Measurements from ENCODE around the gene PIM2. TPM values are rescaled to one million over a fixed set of nuclear protein-coding genes. Genes with fewer than 3 reads are reported as not detected.
A peak's percentile ranks its signal among the peaks of the same experiment; 100 is the strongest.

PIM2 gene
- total RNA-seq, 1 experiment from 2014 or later, result 4.4 TPM

GRCh38 chrX:48958635-48959094, 39.8 kb upstream of the PIM2 start:
- Histone ChIP-seq H3K4me3 (peak overlapping the region; percentile 55), H2AFZ (no peak overlapping the region), H3K9me2 (ENCODE audit: insufficient read depth) (no peaks in the 10 kb centered on the region), H4K20me1 (ENCODE audit: insufficient read depth) (no peaks in the 10 kb centered on the region), H3K9me3 (ENCODE audit: insufficient read depth, low read depth) (no peaks in the 10 kb centered on the region), H3K79me2 (ENCODE audit: low read depth) (peaks cover 22% of the 10 kb centered on the region; the same call in 1 of the 2 replicates), H3K27ac (peak overlapping the region; percentile 73), H3K36me3 (ENCODE audit: low read depth) (no peaks in the 10 kb centered on the region), H3K4me2 (peak overlapping the region; percentile 77), H3F3A (ENCODE audit: insufficient read depth, low read depth) (no peaks in the 10 kb centered on the region), H3K27me3 (ENCODE audit: insufficient read depth, low read depth) (no peaks in the 10 kb centered on the region), H3K4me1 (replicated peaks; ENCODE audit: insufficient read depth) (no peaks in the 10 kb centered on the region; the same call in 1 of the 2 replicates)
- intact Hi-C loops (cut with micrococcal nuclease; ENCODE audit: unreplicated experiment), result loop anchor here (5.0 kb wide), 2 partner anchors 84 to 99 kb away; partner anchors contain the start of genes CCDC120 and TFE3
- ChIA-PET POLR2A (ENCODE audit: unreplicated experiment) (interaction anchor here (0.6 to 1.0 kb wide), 4 partner anchors 16 to 282 kb away, joined by 3 to 5 read pairs (median 4); partner anchors contain the start of gene TFE3), CTCF (no interaction called here)
- BruUV-seq (replicated peaks), result no TSS peak
- DNase-seq, result peak; percentile 35 to 42
- no peak for TF ChIP-seq CTCF (conservative IDR thresholded peaks at IDR 0.05)
- TF ChIP-seq EZH2 (IDR thresholded peaks at IDR 0.05; ENCODE audit: low read depth), result no peak

GRCh38 chrX:48957827-48958634, 39.2 kb upstream of the PIM2 start:
- intact Hi-C loops (cut with micrococcal nuclease; ENCODE audit: unreplicated experiment), result loop anchor here (5.0 kb wide), 2 partner anchors 84 to 99 kb away; partner anchors contain the start of genes CCDC120 and TFE3
- Histone ChIP-seq H3K27ac (peak overlapping the region; percentile 77), H3K36me3 (ENCODE audit: low read depth) (no peaks in the 10 kb centered on the region), H3K4me1 (replicated peaks; ENCODE audit: insufficient read depth) (no peaks in the 10 kb centered on the region; the same call in 1 of the 2 replicates), H4K20me1 (ENCODE audit: insufficient read depth) (no peaks in the 10 kb centered on the region), H3K4me2 (peak overlapping the region; percentile 34; the same call in 1 of the 2 replicates), H3K9me3 (ENCODE audit: insufficient read depth, low read depth) (no peaks in the 10 kb centered on the region), H3K79me2 (ENCODE audit: low read depth) (peaks cover 22% of the 10 kb centered on the region; the same call in 1 of the 2 replicates), H3F3A (ENCODE audit: insufficient read depth, low read depth) (no peaks in the 10 kb centered on the region), H3K4me3 (peak overlapping the region; percentile 55; the same call in 1 of the 2 replicates), H2AFZ (no peak overlapping the region), H3K9me2 (ENCODE audit: insufficient read depth) (no peaks in the 10 kb centered on the region), H3K27me3 (ENCODE audit: insufficient read depth, low read depth) (no peaks in the 10 kb centered on the region)
- BruUV-seq (replicated peaks), result TSS peak; percentile 66
- no peak for TF ChIP-seq CTCF (conservative IDR thresholded peaks at IDR 0.05)
- no peak for TF ChIP-seq EZH2 (IDR thresholded peaks at IDR 0.05; ENCODE audit: low read depth)
- CTCF ChIA-PET, result no interaction called here
- POLR2A ChIA-PET (ENCODE audit: unreplicated experiment), result interaction anchor here (0.6 to 1.0 kb wide), 5 partner anchors 17 to 235 kb away, joined by 3 to 4 read pairs (median 3); partner anchors contain the start of gene TFE3
- DNase-seq, result peak; percentile 83 to 87

DNA sequence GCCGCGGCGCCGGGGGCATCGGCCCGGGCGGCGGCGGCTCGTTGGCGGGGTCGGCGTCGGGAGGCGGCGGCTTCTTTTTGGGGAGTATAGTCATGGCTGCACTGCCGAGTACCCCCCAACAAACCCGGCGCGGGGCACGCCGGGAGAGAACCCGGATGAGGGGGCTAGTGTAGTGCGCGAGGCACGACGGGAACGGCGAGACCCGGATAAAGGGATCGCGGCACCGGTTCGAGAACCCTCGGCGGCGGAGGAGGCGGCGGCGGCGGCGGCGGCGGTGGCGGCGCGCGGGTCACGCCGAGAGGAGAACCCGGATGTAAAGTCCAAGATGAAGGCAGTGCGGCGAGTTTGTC, 38.6 kb upstream of the PIM2 start, which contains the start of gene OTUD5:
OTUD5 (minus strand) TSS at position 131 of the 350 bp plus-strand sequence; CDS start at position 94, 37 bp downstream.
- DNase-seq, result no peak
- no peaks in the 10 kb centered on the region for H4K20me1 ChIP-seq (ENCODE audit: insufficient read depth)
- ChIA-PET POLR2A (ENCODE audit: unreplicated experiment) (interaction anchor here (0.7 kb wide), 1 partner anchor 23 kb away, joined by 3 read pairs; no protein-coding TSS in a partner anchor), CTCF (no interaction called here)
- peaks cover 22% of the 10 kb centered on the region; the same call in 1 of the 2 replicates for H3K79me2 ChIP-seq (ENCODE audit: low read depth)
- no peak within 1 kb of the TSS for H2AFZ ChIP-seq
- H3F3A ChIP-seq (ENCODE audit: insufficient read depth, low read depth), result no peaks in the 10 kb centered on the region
- H3K27me3 ChIP-seq (ENCODE audit: insufficient read depth, low read depth), result no peaks in the 10 kb centered on the region
- H3K4me3 ChIP-seq, result peak within 1 kb of the TSS; percentile 53; the same call in 1 of the 2 replicates
- H3K9me3 ChIP-seq (ENCODE audit: insufficient read depth, low read depth), result no peaks in the 10 kb centered on the region
- no TSS peak for BruUV-seq (replicated peaks)
- H3K9me2 ChIP-seq (ENCODE audit: insufficient read depth), result no peaks in the 10 kb centered on the region
- H3K4me1 ChIP-seq (replicated peaks; ENCODE audit: insufficient read depth), result no peaks in the 10 kb centered on the region; the same call in 1 of the 2 replicates
- peak within 1 kb of the TSS; percentile 72 for H3K4me2 ChIP-seq
- TF ChIP-seq CTCF (conservative IDR thresholded peaks at IDR 0.05) (no peak), EZH2 (IDR thresholded peaks at IDR 0.05; ENCODE audit: low read depth) (no peak)
- H3K27ac ChIP-seq, result peak within 1 kb of the TSS; percentile 77
- no peaks in the 10 kb centered on the region for H3K36me3 ChIP-seq (ENCODE audit: low read depth)
- intact Hi-C loops (cut with micrococcal nuclease; ENCODE audit: unreplicated experiment), result loop anchor here (5.0 kb wide), 2 partner anchors 85 to 100 kb away; partner anchors contain the start of genes CCDC120 and TFE3
